HEK293 (cell line): ENCODE measurements around the gene MYL9.

Source experiments
- YY1 ChIP-seq: fragments of 450-650 bp; formaldehyde crosslinking; IDR thresholded peaks from 2 replicates; pipeline ENCODE4 v1.5.1; 2018; ENCODE audit warnings: missing biosample characterization, missing genetic modification characterization
- ZNF202 ChIP-seq: fragments of 450-650 bp; formaldehyde crosslinking; IDR thresholded peaks from 2 replicates; pipeline ENCODE4 v1.5.1; 2016; ENCODE audit warnings: missing biosample characterization, missing genetic modification characterization, borderline replicate concordance
- ZNF274 ChIP-seq, 2 experiments: fragments of 200-500 bp in 1 of 2; fragments of 450-650 bp in 1 of 2; sonication (Bioruptor generic) in 1 of 2; formaldehyde crosslinking in 1 of 2; IDR thresholded peaks; 2 replicates each; pipeline versions ENCODE4 v1.5.1 to v1.6.1; 2014 to 2016; ENCODE audit warnings: borderline replicate concordance in 1 of 2, inconsistent platforms in 1 of 2, low read length in 1 of 2, missing biosample characterization in 1 of 2, missing genetic modification characterization in 1 of 2
- ZNF510 ChIP-seq: fragments of 450-650 bp; formaldehyde crosslinking; IDR thresholded peaks from 2 replicates; pipeline ENCODE4 v1.5.1; 2018; ENCODE audit warnings: mild to moderate bottlenecking, missing genetic modification characterization, missing biosample characterization; ENCODE audit not compliant: insufficient replicate concordance
- TF ChIP-seq, protein P1 (sequence below): fragments of 450-650 bp; formaldehyde crosslinking; IDR thresholded peaks from 2 replicates; pipeline ENCODE4 v1.5.1; 2016; ENCODE audit warnings: missing biosample characterization, missing genetic modification characterization
- TF ChIP-seq, protein P2 (sequence below): fragments of 450-650 bp; formaldehyde crosslinking; IDR thresholded peaks from 2 replicates; pipeline ENCODE4 v1.5.1; 2016; ENCODE audit warnings: missing biosample characterization, missing genetic modification characterization, borderline replicate concordance
- TF ChIP-seq, protein P3 (sequence below): fragments of 450-650 bp; formaldehyde crosslinking; IDR thresholded peaks from 2 replicates; pipeline ENCODE4 v1.5.1; 2016; ENCODE audit warnings: missing biosample characterization, missing genetic modification characterization
- TF ChIP-seq, protein P4 (sequence below): fragments of 450-650 bp; formaldehyde crosslinking; IDR thresholded peaks from 2 replicates; pipeline ENCODE4 v1.5.1; 2016; ENCODE audit warnings: missing biosample characterization, missing genetic modification characterization, low read depth

DNA sequence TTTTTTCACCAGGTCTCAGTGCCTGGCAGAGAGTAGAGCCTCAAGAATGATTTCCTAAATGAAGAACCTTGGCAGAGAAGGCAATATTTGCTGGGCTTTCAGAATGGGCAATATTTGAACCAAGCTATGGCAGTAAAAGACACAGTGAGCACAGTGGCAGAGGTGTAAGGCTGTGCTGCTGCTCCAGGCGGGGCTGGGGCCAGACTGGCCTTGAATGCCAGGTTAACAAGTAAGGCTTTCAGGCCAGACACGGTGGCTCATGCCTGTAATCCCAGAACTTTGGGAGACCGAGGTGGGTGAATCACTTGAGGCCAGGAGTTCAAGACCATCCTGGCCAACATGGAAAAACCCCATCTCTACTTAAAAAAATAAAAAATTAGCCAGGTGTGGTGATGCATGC is 8.5 kb upstream of the MYL9 start:
- TF ChIP-seq, protein P1, sequence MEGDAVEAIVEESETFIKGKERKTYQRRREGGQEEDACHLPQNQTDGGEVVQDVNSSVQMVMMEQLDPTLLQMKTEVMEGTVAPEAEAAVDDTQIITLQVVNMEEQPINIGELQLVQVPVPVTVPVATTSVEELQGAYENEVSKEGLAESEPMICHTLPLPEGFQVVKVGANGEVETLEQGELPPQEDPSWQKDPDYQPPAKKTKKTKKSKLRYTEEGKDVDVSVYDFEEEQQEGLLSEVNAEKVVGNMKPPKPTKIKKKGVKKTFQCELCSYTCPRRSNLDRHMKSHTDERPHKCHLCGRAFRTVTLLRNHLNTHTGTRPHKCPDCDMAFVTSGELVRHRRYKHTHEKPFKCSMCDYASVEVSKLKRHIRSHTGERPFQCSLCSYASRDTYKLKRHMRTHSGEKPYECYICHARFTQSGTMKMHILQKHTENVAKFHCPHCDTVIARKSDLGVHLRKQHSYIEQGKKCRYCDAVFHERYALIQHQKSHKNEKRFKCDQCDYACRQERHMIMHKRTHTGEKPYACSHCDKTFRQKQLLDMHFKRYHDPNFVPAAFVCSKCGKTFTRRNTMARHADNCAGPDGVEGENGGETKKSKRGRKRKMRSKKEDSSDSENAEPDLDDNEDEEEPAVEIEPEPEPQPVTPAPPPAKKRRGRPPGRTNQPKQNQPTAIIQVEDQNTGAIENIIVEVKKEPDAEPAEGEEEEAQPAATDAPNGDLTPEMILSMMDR (tag by site-specific recombination): no peak
- TF ChIP-seq, protein P2, sequence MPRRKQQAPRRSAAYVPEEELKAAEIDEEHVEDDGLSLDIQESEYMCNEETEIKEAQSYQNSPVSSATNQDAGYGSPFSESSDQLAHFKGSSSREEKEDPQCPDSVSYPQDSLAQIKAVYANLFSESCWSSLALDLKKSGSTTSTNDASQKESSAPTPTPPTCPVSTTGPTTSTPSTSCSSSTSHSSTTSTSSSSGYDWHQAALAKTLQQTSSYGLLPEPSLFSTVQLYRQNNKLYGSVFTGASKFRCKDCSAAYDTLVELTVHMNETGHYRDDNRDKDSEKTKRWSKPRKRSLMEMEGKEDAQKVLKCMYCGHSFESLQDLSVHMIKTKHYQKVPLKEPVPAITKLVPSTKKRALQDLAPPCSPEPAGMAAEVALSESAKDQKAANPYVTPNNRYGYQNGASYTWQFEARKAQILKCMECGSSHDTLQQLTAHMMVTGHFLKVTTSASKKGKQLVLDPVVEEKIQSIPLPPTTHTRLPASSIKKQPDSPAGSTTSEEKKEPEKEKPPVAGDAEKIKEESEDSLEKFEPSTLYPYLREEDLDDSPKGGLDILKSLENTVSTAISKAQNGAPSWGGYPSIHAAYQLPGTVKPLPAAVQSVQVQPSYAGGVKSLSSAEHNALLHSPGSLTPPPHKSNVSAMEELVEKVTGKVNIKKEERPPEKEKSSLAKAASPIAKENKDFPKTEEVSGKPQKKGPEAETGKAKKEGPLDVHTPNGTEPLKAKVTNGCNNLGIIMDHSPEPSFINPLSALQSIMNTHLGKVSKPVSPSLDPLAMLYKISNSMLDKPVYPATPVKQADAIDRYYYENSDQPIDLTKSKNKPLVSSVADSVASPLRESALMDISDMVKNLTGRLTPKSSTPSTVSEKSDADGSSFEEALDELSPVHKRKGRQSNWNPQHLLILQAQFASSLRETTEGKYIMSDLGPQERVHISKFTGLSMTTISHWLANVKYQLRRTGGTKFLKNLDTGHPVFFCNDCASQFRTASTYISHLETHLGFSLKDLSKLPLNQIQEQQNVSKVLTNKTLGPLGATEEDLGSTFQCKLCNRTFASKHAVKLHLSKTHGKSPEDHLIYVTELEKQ (tag by site-specific recombination): no peak
- TF ChIP-seq ZNF274 (IDR thresholded peaks at IDR 0.05; ENCODE audit: low read length): no peak
- TF ChIP-seq ZNF274 (tag by site-specific recombination; IDR thresholded peaks at IDR 0.05; ENCODE audit: borderline replicate concordance): no peak
- TF ChIP-seq, protein P3, sequence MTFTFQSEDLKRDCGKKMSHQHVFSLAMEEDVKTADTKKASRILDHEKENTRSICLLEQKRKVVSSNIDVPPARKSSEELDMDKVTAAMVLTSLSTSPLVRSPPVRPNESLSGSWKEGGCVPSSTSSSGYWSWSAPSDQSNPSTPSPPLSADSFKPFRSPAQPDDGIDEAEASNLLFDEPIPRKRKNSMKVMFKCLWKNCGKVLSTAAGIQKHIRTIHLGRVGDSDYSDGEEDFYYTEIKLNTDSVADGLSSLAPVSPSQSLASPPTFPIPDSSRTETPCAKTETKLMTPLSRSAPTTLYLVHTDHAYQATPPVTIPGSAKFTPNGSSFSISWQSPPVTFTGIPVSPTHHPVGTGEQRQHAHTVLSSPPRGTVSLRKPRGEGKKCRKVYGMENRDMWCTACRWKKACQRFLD (tag by site-specific recombination): no peak
- no peak for TF ChIP-seq YY1 (tag by site-specific recombination)
- TF ChIP-seq, protein P4, sequence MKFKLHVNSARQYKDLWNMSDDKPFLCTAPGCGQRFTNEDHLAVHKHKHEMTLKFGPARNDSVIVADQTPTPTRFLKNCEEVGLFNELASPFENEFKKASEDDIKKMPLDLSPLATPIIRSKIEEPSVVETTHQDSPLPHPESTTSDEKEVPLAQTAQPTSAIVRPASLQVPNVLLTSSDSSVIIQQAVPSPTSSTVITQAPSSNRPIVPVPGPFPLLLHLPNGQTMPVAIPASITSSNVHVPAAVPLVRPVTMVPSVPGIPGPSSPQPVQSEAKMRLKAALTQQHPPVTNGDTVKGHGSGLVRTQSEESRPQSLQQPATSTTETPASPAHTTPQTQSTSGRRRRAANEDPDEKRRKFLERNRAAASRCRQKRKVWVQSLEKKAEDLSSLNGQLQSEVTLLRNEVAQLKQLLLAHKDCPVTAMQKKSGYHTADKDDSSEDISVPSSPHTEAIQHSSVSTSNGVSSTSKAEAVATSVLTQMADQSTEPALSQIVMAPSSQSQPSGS (tag by site-specific recombination): no peak
- TF ChIP-seq ZNF510: no peak
- TF ChIP-seq ZNF202 (tag by site-specific recombination): no peak
